ENCODE data around the gene CAPN7.
"Not testable (repeated sequence)": the region's sequence is repeated elsewhere in the genome, so short reads cannot be mapped to it uniquely, and the experiment has no call there.

The CAPN7 gene

DNA sequence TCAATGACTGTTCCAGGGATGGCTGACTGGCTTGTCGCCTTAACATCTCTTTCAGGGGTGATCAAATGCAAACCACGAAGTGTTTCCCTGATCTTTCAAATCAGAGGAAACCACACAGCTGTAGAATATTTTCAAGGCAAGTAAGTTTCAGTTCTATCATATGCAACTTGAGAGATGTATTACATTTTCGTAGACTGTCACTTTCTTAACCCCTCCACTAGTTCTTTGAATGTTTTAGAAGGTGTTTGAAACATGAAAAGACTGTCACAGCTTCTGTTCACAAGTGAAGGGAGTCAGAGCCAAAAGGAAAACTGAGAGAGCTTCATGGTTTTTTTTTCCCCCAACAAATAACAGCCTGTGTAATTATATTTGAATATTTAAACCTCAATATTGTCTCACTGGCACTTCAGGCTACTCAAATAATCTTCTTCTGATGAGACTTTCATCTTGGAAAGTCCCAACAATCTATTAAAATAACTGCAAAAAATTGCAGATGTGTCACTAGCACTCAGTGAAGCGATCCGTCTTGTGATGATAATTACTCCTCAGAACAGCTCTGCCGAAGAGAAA, 25.9 kb upstream of the CAPN7 start:
- Mint-ChIP-seq H3K9me3 (no peaks in the 10 kb centered on the region), H3K27ac (ENCODE audit: low read depth) (no peak overlapping the region), H3K4me3 (no peak overlapping the region), H3K4me1 (no peaks in the 10 kb centered on the region), H3K36me3 (ENCODE audit: insufficient read depth) (peaks cover 2% of the 10 kb centered on the region), H3K27me3 (peaks cover 70% of the 10 kb centered on the region)
- ATAC-seq (replicated peaks; ENCODE audit: extremely low read depth, poor library complexity, severe bottlenecking) (no peak), DNase-seq (ENCODE audit: low spot score in 2 of 2) (no peak)

GRCh38 chr3:15181511-15181910, 24.5 kb upstream of the CAPN7 start:
- Mint-ChIP-seq H3K4me1 (no peaks in the 10 kb centered on the region), H3K9me3 (no peaks in the 10 kb centered on the region), H3K27ac (ENCODE audit: low read depth) (no peak overlapping the region), H3K36me3 (ENCODE audit: insufficient read depth) (no peaks in the 10 kb centered on the region), H3K4me3 (no peak overlapping the region), H3K27me3 (peaks cover 70% of the 10 kb centered on the region)
- ATAC-seq (replicated peaks; ENCODE audit: extremely low read depth, poor library complexity, severe bottlenecking) (no peak), DNase-seq (ENCODE audit: low spot score in 2 of 2) (no peak)

GRCh38 chr3:15181963-15182362, 24.1 kb upstream of the CAPN7 start:
- DNase-seq (ENCODE audit: low spot score in 2 of 2) (no peak), ATAC-seq (replicated peaks; ENCODE audit: extremely low read depth, poor library complexity, severe bottlenecking) (no peak)
- H3K4me1 Mint-ChIP-seq = no peaks in the 10 kb centered on the region
- H3K4me3 Mint-ChIP-seq = no peak overlapping the region
- peaks cover 69% of the 10 kb centered on the region for H3K27me3 Mint-ChIP-seq
- no peaks in the 10 kb centered on the region for H3K9me3 Mint-ChIP-seq
- H3K36me3 Mint-ChIP-seq (ENCODE audit: insufficient read depth) = no peaks in the 10 kb centered on the region
- no peak overlapping the region for H3K27ac Mint-ChIP-seq (ENCODE audit: low read depth)

- DNase-seq (ENCODE audit: low spot score in 2 of 2) = no peak
- H3K27me3 Mint-ChIP-seq = peaks cover 59% of the 10 kb centered on the region
- no peaks in the 10 kb centered on the region for H3K36me3 Mint-ChIP-seq (ENCODE audit: insufficient read depth)
- no peak overlapping the region for H3K4me3 Mint-ChIP-seq
- H3K9me3 Mint-ChIP-seq = no peaks in the 10 kb centered on the region
- ATAC-seq (replicated peaks; ENCODE audit: extremely low read depth, poor library complexity, severe bottlenecking) = no peak
- H3K4me1 Mint-ChIP-seq = no peaks in the 10 kb centered on the region
- no peak overlapping the region for H3K27ac Mint-ChIP-seq (ENCODE audit: low read depth)
Observed at GRCh38 chr3:15183011-15183410, 23.0 kb upstream of the CAPN7 start.

DNA sequence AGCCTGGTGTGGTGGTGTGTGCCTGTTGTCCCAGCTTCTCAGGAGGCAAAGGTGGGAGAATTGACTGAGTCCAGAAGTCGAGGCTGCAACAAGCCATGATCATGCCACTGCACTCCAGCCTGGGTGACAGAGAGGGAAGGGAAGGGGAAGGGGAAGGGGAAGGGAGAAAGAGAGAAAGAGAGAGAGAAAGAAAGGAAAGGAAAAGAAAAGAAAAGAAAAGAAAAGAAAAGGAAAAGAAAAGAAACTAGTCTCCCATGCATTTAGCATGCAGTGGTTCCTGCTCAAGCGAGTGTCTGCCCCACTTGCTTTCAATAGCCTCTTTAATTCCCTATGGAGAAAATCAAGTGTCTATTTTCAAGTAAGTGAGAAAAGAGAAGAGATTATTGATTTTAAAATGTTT, 20.6 kb upstream of the CAPN7 start:
- Mint-ChIP-seq H3K9me3 (no peaks in the 10 kb centered on the region), H3K27me3 (peaks cover 43% of the 10 kb centered on the region), H3K4me1 (no peaks in the 10 kb centered on the region), H3K27ac (ENCODE audit: low read depth) (no peak overlapping the region), H3K36me3 (ENCODE audit: insufficient read depth) (no peaks in the 10 kb centered on the region), H3K4me3 (no peak overlapping the region)
- ATAC-seq (replicated peaks; ENCODE audit: extremely low read depth, poor library complexity, severe bottlenecking) (no peak), DNase-seq (ENCODE audit: low spot score in 2 of 2) (no peak)

DNA sequence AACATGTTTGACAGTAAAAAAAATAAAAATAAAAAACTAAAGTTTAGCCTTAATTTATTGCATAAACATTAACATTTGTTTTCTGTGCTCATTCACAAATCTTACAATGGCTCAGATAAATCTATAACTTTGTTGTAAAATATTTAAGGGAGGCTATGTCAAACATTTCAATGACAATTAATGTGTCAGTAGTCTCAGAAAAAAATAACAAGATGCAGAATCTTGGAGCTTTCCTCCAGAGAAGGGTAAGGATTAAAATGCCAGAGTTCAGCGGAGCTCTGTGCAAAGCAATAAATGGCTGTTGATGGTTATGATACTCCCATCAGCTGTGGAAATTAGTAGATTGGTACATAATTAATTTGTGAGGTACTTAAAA, 20.0 kb upstream of the CAPN7 start:
- ATAC-seq (replicated peaks; ENCODE audit: extremely low read depth, poor library complexity, severe bottlenecking) (no peak), DNase-seq (ENCODE audit: low spot score in 2 of 2) (no peak)
- Mint-ChIP-seq H3K27me3 (peaks cover 36% of the 10 kb centered on the region), H3K36me3 (ENCODE audit: insufficient read depth) (no peaks in the 10 kb centered on the region), H3K4me1 (no peaks in the 10 kb centered on the region), H3K27ac (ENCODE audit: low read depth) (no peak overlapping the region), H3K4me3 (no peak overlapping the region), H3K9me3 (no peaks in the 10 kb centered on the region)

DNA sequence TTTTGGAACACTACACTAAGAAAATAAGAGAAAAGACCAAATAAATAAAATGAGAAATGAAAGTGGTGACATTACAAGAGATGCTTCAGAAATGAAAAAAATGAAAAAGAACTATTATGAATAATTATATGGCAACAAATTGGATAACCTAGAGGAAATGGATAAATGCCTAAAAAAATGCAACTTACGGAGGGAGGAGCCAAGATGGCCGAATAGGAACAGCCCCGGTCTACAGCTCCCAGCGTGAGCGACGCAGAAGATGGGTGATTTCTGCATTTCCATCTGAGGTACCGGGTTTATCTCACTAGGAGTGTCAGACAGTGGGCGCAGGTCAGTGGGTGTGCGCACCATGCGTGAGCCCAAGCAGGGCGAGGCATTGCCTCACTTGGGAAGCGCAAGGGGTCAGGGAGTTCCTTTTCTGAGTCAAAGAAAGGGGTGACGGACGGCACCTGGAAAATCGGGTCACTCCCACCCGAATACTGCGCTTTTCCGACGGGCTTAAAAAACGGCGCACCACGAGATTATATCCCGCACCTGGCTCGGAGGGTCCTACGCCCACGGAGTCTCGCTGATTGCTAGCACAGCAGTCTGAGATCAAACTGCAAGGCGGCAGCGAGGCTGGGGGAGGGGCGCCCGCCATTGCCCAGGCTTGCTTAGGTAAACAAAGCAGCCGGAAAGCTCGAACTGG, 19.4 kb upstream of the CAPN7 start:
- H3K9me3 Mint-ChIP-seq; ATAC-seq (replicated peaks; ENCODE audit: extremely low read depth, poor library complexity, severe bottlenecking); H3K36me3 Mint-ChIP-seq (ENCODE audit: insufficient read depth); DNase-seq (ENCODE audit: low spot score in 2 of 2); H3K4me3 Mint-ChIP-seq; H3K4me1 Mint-ChIP-seq; H3K27ac Mint-ChIP-seq (ENCODE audit: low read depth): not testable (repeated sequence)
- peaks cover 30% of the 10 kb centered on the region for H3K27me3 Mint-ChIP-seq

GRCh38 chr3:15197340-15198029, 8.6 kb upstream of the CAPN7 start:
- no peak overlapping the region for H3K27ac Mint-ChIP-seq (ENCODE audit: low read depth)
- no peaks in the 10 kb centered on the region for H3K9me3 Mint-ChIP-seq
- ATAC-seq (replicated peaks; ENCODE audit: extremely low read depth, poor library complexity, severe bottlenecking) (no peak), DNase-seq (ENCODE audit: low spot score in 2 of 2) (no peak)
- H3K36me3 Mint-ChIP-seq (ENCODE audit: insufficient read depth) = no peaks in the 10 kb centered on the region
- H3K4me1 Mint-ChIP-seq = peaks cover under 1% of the 10 kb centered on the region
- H3K4me3 Mint-ChIP-seq = no peak overlapping the region
- peaks cover 9% of the 10 kb centered on the region for H3K27me3 Mint-ChIP-seq

GRCh38 chr3:15198686-15199085, 7.4 kb upstream of the CAPN7 start:
- no peak for ATAC-seq (replicated peaks; ENCODE audit: extremely low read depth, poor library complexity, severe bottlenecking)
- H3K36me3 Mint-ChIP-seq (ENCODE audit: insufficient read depth) = no peaks in the 10 kb centered on the region
- no peaks in the 10 kb centered on the region for H3K9me3 Mint-ChIP-seq
- H3K27me3 Mint-ChIP-seq = no peaks in the 10 kb centered on the region
- H3K4me1 Mint-ChIP-seq = peaks cover 11% of the 10 kb centered on the region
- no peak overlapping the region for H3K27ac Mint-ChIP-seq (ENCODE audit: low read depth)
- no peak overlapping the region for H3K4me3 Mint-ChIP-seq
- no peak for DNase-seq (ENCODE audit: low spot score in 2 of 2)

DNA sequence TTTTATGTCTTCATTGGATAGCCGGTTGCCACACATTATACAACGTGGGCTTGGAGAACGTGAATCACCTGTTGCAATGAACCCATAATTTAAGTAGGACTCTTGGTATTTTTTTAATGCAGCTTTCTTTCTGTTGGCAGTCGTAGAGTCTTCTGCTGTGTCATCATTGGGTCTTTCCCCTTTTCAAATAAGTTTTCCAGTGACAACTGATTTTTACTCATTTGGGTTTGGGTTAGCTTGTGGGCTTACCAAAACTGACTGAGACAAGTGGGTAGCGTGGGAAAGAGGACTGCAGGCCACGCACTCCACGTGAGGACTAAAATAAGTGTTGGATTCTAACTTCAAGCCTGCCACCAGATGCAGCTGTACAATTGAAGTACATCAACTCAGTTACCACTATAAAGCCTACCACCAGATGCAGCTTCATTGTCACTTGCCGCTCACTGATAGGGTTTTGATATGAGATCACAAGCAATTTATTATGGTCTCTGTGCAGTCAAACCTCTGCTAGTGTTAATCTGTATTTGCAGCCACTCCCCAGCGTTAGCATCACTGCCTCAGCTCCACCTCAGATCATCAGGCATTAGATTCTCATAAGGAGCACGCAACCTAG, 6.4 kb upstream of the CAPN7 start:
- Mint-ChIP-seq H3K36me3 (ENCODE audit: insufficient read depth) (no peaks in the 10 kb centered on the region), H3K27me3 (no peaks in the 10 kb centered on the region), H3K9me3 (no peaks in the 10 kb centered on the region), H3K27ac (ENCODE audit: low read depth) (no peak overlapping the region), H3K4me3 (no peak overlapping the region), H3K4me1 (peaks cover 11% of the 10 kb centered on the region)
- ATAC-seq (replicated peaks; ENCODE audit: extremely low read depth, poor library complexity, severe bottlenecking) (no peak), DNase-seq (ENCODE audit: low spot score in 2 of 2) (no peak)

DNA sequence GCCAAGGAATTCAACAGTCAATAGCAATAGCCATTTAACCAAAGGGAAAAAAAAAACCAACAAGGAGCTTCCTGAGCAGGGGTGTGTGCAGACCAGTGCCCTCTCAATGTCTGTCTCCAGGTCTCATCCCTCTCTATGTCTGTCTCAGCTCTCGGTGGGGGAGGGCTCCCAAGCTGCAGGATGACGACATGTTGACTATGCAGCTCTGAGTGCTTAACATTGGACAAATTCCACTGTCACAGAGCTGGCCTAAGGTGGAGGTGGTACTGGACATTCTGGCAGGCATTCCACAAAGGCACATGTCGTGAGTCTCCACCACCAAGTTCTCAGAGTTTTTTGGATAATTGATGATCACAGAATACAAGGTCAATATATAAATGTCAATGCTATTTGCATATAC, 2.0 kb upstream of the CAPN7 start:
- peaks cover 5% of the 10 kb centered on the region for H3K36me3 Mint-ChIP-seq (ENCODE audit: insufficient read depth)
- no peak overlapping the region for H3K4me3 Mint-ChIP-seq
- H3K27me3 Mint-ChIP-seq = no peaks in the 10 kb centered on the region
- DNase-seq (ENCODE audit: low spot score in 2 of 2) = no peak
- peaks cover 39% of the 10 kb centered on the region for H3K4me1 Mint-ChIP-seq
- no peak overlapping the region for H3K27ac Mint-ChIP-seq (ENCODE audit: low read depth)
- no peaks in the 10 kb centered on the region for H3K9me3 Mint-ChIP-seq
- no peak for ATAC-seq (replicated peaks; ENCODE audit: extremely low read depth, poor library complexity, severe bottlenecking)

DNA sequence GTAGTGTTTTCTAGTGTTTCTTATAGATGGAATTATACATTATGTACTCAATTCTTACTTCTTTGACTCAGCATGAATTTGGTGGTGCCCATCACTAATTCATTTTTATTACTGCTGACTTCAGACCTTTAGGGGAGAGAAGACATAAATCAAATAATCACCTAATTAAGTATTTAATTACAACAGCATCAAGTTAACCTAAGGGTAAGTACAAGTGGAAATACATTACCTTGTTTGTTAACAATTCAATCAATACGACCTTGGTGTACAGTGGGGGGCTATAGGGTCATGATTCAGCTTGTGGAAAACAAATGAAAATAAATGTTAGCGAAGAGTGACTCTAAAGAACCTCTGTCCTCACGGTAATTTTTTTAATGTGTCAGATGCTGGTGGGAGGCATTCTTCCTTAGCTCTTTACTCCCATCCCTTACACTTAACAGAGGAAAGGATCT, 538 bp upstream of the CAPN7 start:
- Mint-ChIP-seq H3K4me1 (peaks cover 39% of the 10 kb centered on the region), H3K27ac (ENCODE audit: low read depth) (peak overlapping the region; percentile 90), H3K27me3 (no peaks in the 10 kb centered on the region), H3K4me3 (peak overlapping the region; percentile 87), H3K9me3 (no peaks in the 10 kb centered on the region), H3K36me3 (ENCODE audit: insufficient read depth) (peaks cover 5% of the 10 kb centered on the region)
- no peak for ATAC-seq (replicated peaks; ENCODE audit: extremely low read depth, poor library complexity, severe bottlenecking)
- DNase-seq (ENCODE audit: low spot score in 2 of 2) = no peak

All from central memory CD8-positive, alpha-beta T cell (primary cell).